AG09319 (cell line): Measurements from ENCODE around the gene HTR6.

Source experiments
- DNase-seq: peaks from one replicate; pipeline ENCODE4 v3.0.0-alpha.2; 2010; ENCODE audit warnings: low read depth; ENCODE audit errors: extremely low read depth
- CTCF ChIP-seq: IDR thresholded peaks from 2 replicates; pipeline ENCODE4 v1.5.1; 2011; ENCODE audit warnings: low read depth, mild to moderate bottlenecking, inconsistent platforms, low read length, moderate library complexity

Gene HTR6

GRCh38 chr1:19639999-19640362 lies 24.7 kb upstream of the HTR6 start:
- TF ChIP-seq CTCF: no peak
- no peak for DNase-seq

DNA sequence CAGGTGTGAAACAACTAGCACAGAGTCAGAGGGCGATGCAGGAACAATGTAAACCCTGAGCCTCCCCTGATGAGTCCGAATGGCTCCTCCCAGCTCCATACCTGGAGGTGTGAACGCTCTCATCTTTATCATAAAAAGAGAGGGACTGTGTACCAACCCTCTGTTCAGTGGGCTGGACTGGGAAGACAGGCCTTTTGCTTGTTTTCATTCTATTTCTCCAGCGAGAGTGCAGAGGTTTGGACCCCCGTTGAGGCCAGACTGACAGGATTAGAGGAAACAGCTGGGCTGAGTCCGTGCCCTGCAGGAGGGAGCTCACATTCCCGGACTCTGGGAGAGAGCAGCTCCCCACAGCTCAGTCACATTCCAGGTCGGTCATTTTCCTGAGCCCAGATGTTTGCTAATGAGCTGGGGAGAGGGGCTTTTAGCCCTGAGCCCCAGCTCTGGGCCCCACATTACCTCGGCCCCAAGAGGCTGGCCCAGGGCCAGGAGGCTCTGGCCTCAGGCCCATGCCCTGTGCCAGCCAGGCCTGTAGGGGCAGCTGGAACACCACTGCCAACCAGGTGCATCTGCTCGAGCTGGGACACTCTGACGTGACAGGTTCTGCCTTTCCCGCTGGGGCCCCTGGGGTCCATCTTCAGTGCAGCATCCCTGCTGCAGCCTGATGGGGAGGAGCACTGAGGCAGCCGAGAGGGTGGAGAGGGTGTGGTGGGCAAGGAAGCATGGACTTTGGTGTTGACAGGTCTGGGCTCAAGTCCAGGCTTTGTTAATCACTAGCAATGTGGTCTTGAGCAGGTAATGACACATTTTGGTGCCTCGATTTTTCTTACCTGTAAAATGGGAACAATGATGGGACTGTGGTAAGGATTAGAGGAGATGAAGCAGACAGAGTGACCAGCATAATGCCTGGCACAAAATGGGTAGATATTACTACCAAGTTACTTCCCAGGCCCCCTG lies 24.0 kb upstream of the HTR6 start:
- no peak for DNase-seq

GRCh38 chr1:19643121-19643520 lies 21.6 kb upstream of the HTR6 start:
- no peak for DNase-seq
- TF ChIP-seq CTCF: no peak

More for the DNA sequence above, 24.0 kb upstream of the HTR6 start:
- TF ChIP-seq CTCF: no peak

DNA sequence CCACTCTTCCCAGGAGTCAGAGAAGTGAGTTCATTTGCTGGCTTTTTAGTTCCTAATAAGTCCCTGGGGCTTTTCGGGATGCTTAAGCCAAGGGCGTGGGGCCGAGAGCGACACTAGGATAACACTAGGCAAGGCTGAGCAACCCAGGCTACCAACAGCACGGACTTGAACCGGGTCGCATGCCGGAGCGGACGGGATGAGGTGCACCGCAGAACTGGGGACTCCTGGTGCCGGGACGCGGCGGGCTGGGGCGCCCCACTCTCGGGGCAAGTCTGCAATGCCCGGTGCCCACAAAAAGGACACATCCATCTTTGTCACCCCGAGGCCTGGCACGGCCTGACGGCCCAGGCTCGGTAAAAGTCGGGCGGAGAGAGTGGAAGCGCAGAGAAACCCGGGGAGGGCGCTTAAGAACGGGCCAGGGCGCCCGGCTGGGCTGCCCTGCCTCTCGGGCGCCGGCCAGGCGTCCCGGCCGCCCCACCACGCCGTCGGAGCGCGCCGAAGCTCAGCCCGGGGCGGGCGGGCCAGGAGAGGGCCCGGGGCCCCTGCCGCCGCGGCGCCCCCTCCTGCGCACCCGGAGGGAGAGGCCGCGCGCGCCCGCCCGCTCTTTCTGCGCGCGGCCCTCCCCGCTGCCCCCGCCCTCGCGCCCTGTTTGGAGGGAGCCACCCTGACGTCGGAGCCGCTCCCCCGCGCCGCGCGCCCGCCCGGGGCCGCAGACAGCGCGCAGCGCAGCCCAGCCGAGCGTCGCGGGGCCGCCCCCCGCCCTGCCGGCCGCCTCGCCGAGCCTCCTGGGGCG lies 20.9 kb upstream of the HTR6 start, which contains the start of gene NBL1:
TSS of gene NBL1 (plus strand) at position 710 of the 793 bp plus-strand sequence. CDS start 10,720 bp downstream, outside the sequence.
- no peak for TF ChIP-seq CTCF
- no peak for DNase-seq

DNA sequence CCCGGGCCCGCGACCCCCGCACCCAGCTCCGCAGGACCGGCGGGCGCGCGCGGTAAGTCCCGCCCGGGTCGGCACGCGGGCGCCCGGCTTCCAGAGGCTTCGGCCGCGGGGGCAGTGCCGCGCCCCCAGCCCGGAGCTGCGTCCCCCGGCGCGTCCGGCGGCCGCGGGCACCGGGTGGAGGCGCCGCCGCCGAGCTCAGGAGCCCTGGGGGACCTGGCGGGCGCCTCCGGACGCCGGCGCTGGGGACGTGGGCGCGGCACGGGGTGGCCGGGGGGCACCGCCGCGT lies 20.3 kb upstream of the HTR6 start:
- no peak for DNase-seq

DNA sequence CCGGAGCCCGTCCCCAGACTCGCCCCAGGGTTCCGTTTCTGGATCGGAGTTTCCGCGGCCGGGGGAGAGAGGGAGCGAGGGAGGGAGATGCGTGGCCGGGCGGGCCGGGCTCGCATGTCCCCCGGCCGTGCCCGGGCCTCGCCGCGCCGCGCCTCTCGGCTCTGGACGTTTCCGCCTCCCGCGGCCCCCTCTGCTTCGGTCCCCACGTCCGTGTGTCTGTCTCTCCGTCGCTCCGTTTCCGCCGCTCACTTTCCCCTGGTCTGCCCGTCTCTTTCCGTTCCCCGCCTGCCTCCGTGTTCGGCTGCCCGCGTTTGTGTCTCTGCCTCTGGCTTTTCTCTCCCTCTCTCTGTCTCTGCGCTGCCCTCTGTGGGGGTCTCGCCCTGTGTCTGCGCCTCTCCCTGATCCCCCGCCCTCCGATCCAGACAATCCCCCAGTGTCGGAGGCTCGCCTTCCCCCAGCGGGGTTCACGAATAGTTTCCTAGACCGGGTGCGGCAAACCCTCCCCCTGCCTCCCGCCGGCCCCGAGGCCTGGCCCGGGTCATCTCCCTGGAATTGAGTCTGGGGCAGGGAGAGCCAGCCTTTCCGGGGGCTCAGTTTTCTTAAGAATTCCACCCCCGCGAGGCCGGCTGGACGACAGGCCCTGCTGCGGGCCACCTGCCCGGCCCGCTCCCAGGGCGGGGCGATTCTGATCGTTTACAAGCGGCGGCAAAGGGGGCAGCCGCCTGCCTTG lies 19.8 kb upstream of the HTR6 start:
- no peak for DNase-seq
- TF ChIP-seq CTCF: no peak

More for the DNA sequence above, 20.3 kb upstream of the HTR6 start:
- TF ChIP-seq CTCF: no peak
